Measurements from ENCODE around the gene F13A1. TPM values are rescaled to one million over a fixed set of nuclear protein-coding genes. Genes with fewer than 3 reads are reported as not detected.

Gene F13A1
- total and polyA plus RNA-seq, 4 donors: 8.7 to 47.7 (median 26.5) TPM

GRCh38 chr6:6251555-6252280, 68.7 kb downstream of the F13A1 start:
- H3K27ac ChIP-seq (ENCODE audit: low read depth, low read length): no peak overlapping the region
- H3K36me3 ChIP-seq (ENCODE audit: control insufficient read depth, insufficient read depth, low read length): no peaks in the 10 kb centered on the region
- H3K4me3 ChIP-seq (ENCODE audit: low read depth, low read length): no peak overlapping the region
- WGBS (ENCODE audit: insufficient coverage): 94% methylated on average over 5 of the region's 13 CpGs
- H3K9me3 ChIP-seq (ENCODE audit: control insufficient read depth, insufficient read depth, low read length): no peaks in the 10 kb centered on the region
- no peaks in the 10 kb centered on the region for H3K4me1 ChIP-seq (ENCODE audit: control insufficient read depth, insufficient read depth, low read length)
- DNase-seq (ENCODE audit: low read depth in 4 of 6, low spot score in 6 of 6): no peak
- H3K27me3 ChIP-seq (ENCODE audit: control insufficient read depth, insufficient read depth, low read length): no peaks in the 10 kb centered on the region

- Histone ChIP-seq H3K4me1 (ENCODE audit: control insufficient read depth, insufficient read depth, low read length) (no peaks in the 10 kb centered on the region), H3K36me3 (ENCODE audit: control insufficient read depth, insufficient read depth, low read length) (no peaks in the 10 kb centered on the region), H3K27me3 (ENCODE audit: control insufficient read depth, insufficient read depth, low read length) (no peaks in the 10 kb centered on the region), H3K4me3 (ENCODE audit: low read depth, low read length) (no peak overlapping the region), H3K9me3 (ENCODE audit: control insufficient read depth, insufficient read depth, low read length) (no peaks in the 10 kb centered on the region), H3K27ac (ENCODE audit: low read depth, low read length) (no peak overlapping the region)
- no peak for DNase-seq (ENCODE audit: low read depth in 4 of 6, low spot score in 6 of 6)
- 83% methylated on average over 2 of the region's 2 CpGs for WGBS (ENCODE audit: insufficient coverage)
Observed at GRCh38 chr6:6248651-6249050, 71.8 kb downstream of the F13A1 start.

GRCh38 chr6:6246544-6246943, 73.9 kb downstream of the F13A1 start:
- Histone ChIP-seq H3K27ac (ENCODE audit: low read depth, low read length) (no peak overlapping the region), H3K4me1 (ENCODE audit: control insufficient read depth, insufficient read depth, low read length) (no peaks in the 10 kb centered on the region), H3K4me3 (ENCODE audit: low read depth, low read length) (no peak overlapping the region), H3K9me3 (ENCODE audit: control insufficient read depth, insufficient read depth, low read length) (no peaks in the 10 kb centered on the region), H3K27me3 (ENCODE audit: control insufficient read depth, insufficient read depth, low read length) (no peaks in the 10 kb centered on the region), H3K36me3 (ENCODE audit: control insufficient read depth, insufficient read depth, low read length) (no peaks in the 10 kb centered on the region)
- WGBS (ENCODE audit: insufficient coverage): no CpG with 5 or more reads among the region's 2 CpGs
- DNase-seq (ENCODE audit: low read depth in 4 of 6, low spot score in 6 of 6): peak in 2 of 6 donors; percentile 23 to 50

DNA sequence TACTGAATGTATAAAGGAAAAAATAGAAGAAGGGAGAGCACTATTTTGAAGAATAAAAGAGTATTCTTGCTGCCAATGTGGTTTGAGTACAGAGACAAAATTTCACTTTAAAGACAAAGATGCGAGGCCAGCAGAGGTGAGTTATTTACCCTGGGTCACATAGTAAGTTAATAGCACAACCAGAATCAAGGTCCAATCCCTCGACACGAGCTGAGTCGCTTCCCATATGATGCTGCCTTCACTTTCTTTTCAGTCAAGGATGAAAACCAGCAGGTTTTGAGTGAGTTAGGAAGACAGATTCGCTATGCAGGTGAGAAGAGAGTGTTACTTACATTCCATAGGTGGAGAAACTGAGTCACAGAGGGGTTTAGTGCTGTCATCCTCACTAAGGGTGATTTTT, 75.8 kb downstream of the F13A1 start:
- Histone ChIP-seq H3K4me1 (ENCODE audit: control insufficient read depth, insufficient read depth, low read length) (peaks cover 2% of the 10 kb centered on the region), H3K9me3 (ENCODE audit: control insufficient read depth, insufficient read depth, low read length) (no peaks in the 10 kb centered on the region), H3K4me3 (ENCODE audit: low read depth, low read length) (no peak overlapping the region), H3K27ac (ENCODE audit: low read depth, low read length) (no peak overlapping the region), H3K27me3 (ENCODE audit: control insufficient read depth, insufficient read depth, low read length) (no peaks in the 10 kb centered on the region), H3K36me3 (ENCODE audit: control insufficient read depth, insufficient read depth, low read length) (no peaks in the 10 kb centered on the region)
- DNase-seq (ENCODE audit: low read depth in 4 of 6, low spot score in 6 of 6): no peak
- 100% methylated on average over 1 of the region's 5 CpGs for WGBS (ENCODE audit: insufficient coverage)

DNA sequence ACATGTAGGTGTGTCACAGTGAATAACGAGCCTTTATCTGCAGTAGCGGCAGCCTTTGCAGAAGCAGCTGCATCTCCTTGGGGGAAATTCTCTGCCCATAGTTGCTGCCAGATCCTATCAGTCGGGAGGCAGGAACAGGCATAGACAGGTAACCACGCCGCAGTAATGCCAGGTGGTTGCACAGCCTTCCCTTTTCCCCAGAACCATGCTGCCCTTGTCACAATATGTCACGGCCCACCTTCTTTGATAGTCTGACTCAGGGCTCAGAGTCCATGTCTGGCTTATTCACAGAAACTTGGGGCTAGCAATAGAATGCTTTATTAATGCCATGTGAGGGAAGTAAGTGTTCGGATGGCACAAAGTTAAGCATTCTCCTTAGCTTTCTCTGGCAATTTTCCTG, 76.6 kb downstream of the F13A1 start:
- Histone ChIP-seq H3K36me3 (ENCODE audit: control insufficient read depth, insufficient read depth, low read length) (no peaks in the 10 kb centered on the region), H3K27ac (ENCODE audit: low read depth, low read length) (no peak overlapping the region), H3K9me3 (ENCODE audit: control insufficient read depth, insufficient read depth, low read length) (no peaks in the 10 kb centered on the region), H3K4me1 (ENCODE audit: control insufficient read depth, insufficient read depth, low read length) (peaks cover 2% of the 10 kb centered on the region), H3K27me3 (ENCODE audit: control insufficient read depth, insufficient read depth, low read length) (no peaks in the 10 kb centered on the region), H3K4me3 (ENCODE audit: low read depth, low read length) (no peak overlapping the region)
- 81% methylated on average over 4 of the region's 7 CpGs for WGBS (ENCODE audit: insufficient coverage)
- DNase-seq (ENCODE audit: low read depth in 4 of 6, low spot score in 6 of 6): peak in 1 of 6 donors; percentile 3

DNA sequence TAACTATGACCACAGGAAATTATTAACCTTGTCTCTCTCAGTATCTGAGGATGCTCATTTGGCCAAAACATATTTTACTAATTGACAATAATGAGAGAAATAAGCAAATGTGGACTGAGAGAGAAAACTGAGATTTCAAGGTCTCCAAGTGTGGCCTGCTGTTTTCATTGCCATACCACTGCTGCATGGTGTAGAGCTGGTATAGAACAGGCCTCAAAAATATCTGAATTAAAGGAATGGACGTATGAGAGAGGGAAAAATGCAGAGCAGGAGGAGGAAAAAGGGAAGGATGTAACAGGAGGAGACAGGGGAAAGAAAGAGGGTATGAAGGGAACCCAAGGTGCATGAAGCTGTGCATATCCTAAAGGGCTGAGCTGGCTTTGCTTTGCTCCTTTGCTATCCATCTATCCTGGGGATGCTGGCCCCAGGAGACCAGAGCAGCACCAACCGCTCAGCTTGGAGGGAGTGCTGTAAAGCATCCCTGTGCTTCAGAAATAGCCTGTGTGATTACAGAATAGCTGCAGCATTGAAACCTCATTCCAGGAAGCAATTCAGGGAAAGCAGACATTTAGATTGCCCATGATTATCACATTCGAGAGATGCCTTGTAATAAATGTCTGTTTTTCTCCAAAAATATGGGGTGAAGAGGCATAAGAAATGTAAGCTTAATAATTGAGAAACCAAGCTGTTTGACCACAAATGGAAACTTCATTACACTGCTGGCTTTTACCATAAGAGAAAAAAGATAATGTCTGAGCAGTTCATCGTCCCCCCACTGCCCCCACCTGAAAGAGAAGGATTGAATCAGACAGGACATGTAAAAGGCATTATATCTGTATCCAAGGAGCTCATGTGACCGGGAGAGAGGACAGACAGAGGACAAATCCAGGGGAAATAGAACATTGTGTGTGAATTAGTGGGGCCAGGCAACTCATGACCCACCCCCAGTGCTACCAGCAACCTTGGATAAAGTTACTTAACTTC, 80.6 kb downstream of the F13A1 start:
- H3K27ac ChIP-seq (ENCODE audit: low read depth, low read length): no peak overlapping the region
- no peaks in the 10 kb centered on the region for H3K27me3 ChIP-seq (ENCODE audit: control insufficient read depth, insufficient read depth, low read length)
- no peak overlapping the region for H3K4me3 ChIP-seq (ENCODE audit: low read depth, low read length)
- peaks cover 2% of the 10 kb centered on the region for H3K4me1 ChIP-seq (ENCODE audit: control insufficient read depth, insufficient read depth, low read length)
- DNase-seq (ENCODE audit: low read depth in 4 of 6, low spot score in 6 of 6): peak in 1 of 6 donors; percentile 73
- no peaks in the 10 kb centered on the region for H3K36me3 ChIP-seq (ENCODE audit: control insufficient read depth, insufficient read depth, low read length)
- no peaks in the 10 kb centered on the region for H3K9me3 ChIP-seq (ENCODE audit: control insufficient read depth, insufficient read depth, low read length)
- 62% methylated on average over 3 of the region's 5 CpGs for WGBS (ENCODE audit: insufficient coverage)

- no peak for DNase-seq (ENCODE audit: low read depth in 4 of 6, low spot score in 6 of 6)
- H3K36me3 ChIP-seq (ENCODE audit: control insufficient read depth, insufficient read depth, low read length): no peaks in the 10 kb centered on the region
- no peaks in the 10 kb centered on the region for H3K9me3 ChIP-seq (ENCODE audit: control insufficient read depth, insufficient read depth, low read length)
- peaks cover 2% of the 10 kb centered on the region for H3K4me1 ChIP-seq (ENCODE audit: control insufficient read depth, insufficient read depth, low read length)
- no peak overlapping the region for H3K27ac ChIP-seq (ENCODE audit: low read depth, low read length)
- no peak overlapping the region for H3K4me3 ChIP-seq (ENCODE audit: low read depth, low read length)
- H3K27me3 ChIP-seq (ENCODE audit: control insufficient read depth, insufficient read depth, low read length): no peaks in the 10 kb centered on the region
- 90% methylated on average over 5 of the region's 6 CpGs for WGBS (ENCODE audit: insufficient coverage)
Observed at GRCh38 chr6:6236730-6237469, 83.6 kb downstream of the F13A1 start.

DNA sequence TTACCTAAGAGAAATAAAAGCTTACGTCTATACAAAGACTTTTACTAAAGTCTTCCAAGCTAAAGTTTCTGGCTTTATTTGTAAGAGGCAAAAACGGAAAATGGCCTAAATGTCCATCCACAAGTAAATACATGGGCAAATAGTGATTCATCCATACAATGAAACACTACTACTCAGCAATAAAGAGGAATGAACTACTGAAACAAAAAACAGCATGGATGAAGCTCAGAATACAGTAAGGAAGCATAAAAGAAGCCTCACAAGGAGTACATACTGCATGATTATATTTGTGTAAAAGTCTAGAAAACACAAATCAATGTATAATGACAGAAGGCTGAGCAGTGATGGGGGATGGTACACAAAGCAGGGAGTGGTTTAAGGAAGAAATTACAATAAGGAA, 84.7 kb downstream of the F13A1 start:
- WGBS (ENCODE audit: insufficient coverage): no CpG with 5 or more reads among the region's 2 CpGs
- Histone ChIP-seq H3K9me3 (ENCODE audit: control insufficient read depth, insufficient read depth, low read length) (no peaks in the 10 kb centered on the region), H3K4me1 (ENCODE audit: control insufficient read depth, insufficient read depth, low read length) (peaks cover 2% of the 10 kb centered on the region), H3K27me3 (ENCODE audit: control insufficient read depth, insufficient read depth, low read length) (no peaks in the 10 kb centered on the region), H3K4me3 (ENCODE audit: low read depth, low read length) (no peak overlapping the region), H3K27ac (ENCODE audit: low read depth, low read length) (no peak overlapping the region), H3K36me3 (ENCODE audit: control insufficient read depth, insufficient read depth, low read length) (no peaks in the 10 kb centered on the region)
- DNase-seq (ENCODE audit: low read depth in 4 of 6, low spot score in 6 of 6): no peak

GRCh38 chr6:6234963-6235362, 85.5 kb downstream of the F13A1 start:
- no peaks in the 10 kb centered on the region for H3K36me3 ChIP-seq (ENCODE audit: control insufficient read depth, insufficient read depth, low read length)
- DNase-seq (ENCODE audit: low read depth in 4 of 6, low spot score in 6 of 6): no peak
- no peaks in the 10 kb centered on the region for H3K27me3 ChIP-seq (ENCODE audit: control insufficient read depth, insufficient read depth, low read length)
- no peaks in the 10 kb centered on the region for H3K9me3 ChIP-seq (ENCODE audit: control insufficient read depth, insufficient read depth, low read length)
- H3K27ac ChIP-seq (ENCODE audit: low read depth, low read length): no peak overlapping the region
- peaks cover 2% of the 10 kb centered on the region for H3K4me1 ChIP-seq (ENCODE audit: control insufficient read depth, insufficient read depth, low read length)
- no CpG with 5 or more reads among the region's 1 CpG for WGBS (ENCODE audit: insufficient coverage)
- no peak overlapping the region for H3K4me3 ChIP-seq (ENCODE audit: low read depth, low read length)

All from spinal cord (tissue), 10 donors.